Astrocyte of the spinal cord (primary cell): Measurements from ENCODE around the gene SCN8A.
"Not testable (repeated sequence)": the region's sequence is repeated elsewhere in the genome, so short reads cannot be mapped to it uniquely, and the experiment has no call there.

Source experiments
- DNase-seq: peaks from one replicate; pipeline ENCODE4 v3.0.0; 2011; ENCODE audit warnings: low read depth, low spot score
- H3K4me3 ChIP-seq: 2 replicates; pipeline ENCODE4 v1.5.1; 2011; ENCODE audit warnings: low read depth, mild to moderate bottlenecking, low read length, moderate library complexity
- in situ Hi-C: cut with HindIII; loops from 2 replicates; pipeline ENCODE4 v1.10.0; 2017; ENCODE audit warnings: low sequenced_read_pairs
- TF ChIP-seq, protein P1 (sequence below): IDR thresholded peaks from 2 replicates; pipeline ENCODE4 v1.5.1; 2012; ENCODE audit warnings: low read depth, mild to moderate bottlenecking, low read length, inconsistent platforms

Gene SCN8A

DNA sequence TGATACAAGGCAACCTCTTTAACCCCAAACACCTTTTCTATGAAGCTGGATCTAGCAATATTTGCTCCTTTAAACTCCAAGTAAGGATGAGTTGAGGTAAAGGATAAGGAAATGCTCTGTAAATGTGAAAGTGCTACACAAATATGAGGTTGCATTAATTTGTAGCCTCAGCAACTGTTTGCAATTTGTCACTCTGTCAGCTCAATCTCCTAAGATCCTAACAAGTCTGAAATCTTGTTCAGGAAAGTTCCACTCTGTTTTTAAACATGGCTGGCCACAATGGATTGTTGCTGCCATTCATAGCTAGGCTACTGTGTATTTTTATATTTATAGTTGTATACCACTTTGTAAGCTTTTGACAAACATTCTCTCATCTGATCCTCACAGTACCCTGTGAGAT lies 51.3 kb downstream of the SCN8A start:
- DNase-seq, result no peak
- TF ChIP-seq, protein P1, sequence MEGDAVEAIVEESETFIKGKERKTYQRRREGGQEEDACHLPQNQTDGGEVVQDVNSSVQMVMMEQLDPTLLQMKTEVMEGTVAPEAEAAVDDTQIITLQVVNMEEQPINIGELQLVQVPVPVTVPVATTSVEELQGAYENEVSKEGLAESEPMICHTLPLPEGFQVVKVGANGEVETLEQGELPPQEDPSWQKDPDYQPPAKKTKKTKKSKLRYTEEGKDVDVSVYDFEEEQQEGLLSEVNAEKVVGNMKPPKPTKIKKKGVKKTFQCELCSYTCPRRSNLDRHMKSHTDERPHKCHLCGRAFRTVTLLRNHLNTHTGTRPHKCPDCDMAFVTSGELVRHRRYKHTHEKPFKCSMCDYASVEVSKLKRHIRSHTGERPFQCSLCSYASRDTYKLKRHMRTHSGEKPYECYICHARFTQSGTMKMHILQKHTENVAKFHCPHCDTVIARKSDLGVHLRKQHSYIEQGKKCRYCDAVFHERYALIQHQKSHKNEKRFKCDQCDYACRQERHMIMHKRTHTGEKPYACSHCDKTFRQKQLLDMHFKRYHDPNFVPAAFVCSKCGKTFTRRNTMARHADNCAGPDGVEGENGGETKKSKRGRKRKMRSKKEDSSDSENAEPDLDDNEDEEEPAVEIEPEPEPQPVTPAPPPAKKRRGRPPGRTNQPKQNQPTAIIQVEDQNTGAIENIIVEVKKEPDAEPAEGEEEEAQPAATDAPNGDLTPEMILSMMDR, result no peak
- no peak overlapping the region for H3K4me3 ChIP-seq
- in situ Hi-C loops, result no loop called here

DNA sequence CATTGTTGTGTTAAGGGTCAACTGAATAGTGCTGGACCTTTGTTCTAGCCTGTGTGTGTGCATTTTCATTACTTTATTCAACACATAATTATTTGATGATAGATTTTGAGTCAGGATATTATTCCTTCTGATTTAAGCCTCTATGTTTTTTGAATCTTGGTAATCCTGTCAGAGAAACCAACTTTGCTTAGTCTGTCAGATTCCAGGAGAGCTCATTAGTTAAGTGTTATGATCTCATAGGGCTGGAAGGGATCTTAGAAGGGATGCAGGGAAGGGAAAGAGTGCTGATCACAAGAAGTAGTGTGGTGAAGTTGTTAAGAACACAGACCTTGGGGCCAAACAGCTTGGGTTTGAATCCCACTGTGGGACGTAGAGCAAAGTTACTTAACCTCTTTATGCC lies 52.9 kb downstream of the SCN8A start:
- in situ Hi-C loops, result no loop called here
- H3K4me3 ChIP-seq, result no peak overlapping the region
- DNase-seq, result no peak
- TF ChIP-seq, protein P1, result no peak

DNA sequence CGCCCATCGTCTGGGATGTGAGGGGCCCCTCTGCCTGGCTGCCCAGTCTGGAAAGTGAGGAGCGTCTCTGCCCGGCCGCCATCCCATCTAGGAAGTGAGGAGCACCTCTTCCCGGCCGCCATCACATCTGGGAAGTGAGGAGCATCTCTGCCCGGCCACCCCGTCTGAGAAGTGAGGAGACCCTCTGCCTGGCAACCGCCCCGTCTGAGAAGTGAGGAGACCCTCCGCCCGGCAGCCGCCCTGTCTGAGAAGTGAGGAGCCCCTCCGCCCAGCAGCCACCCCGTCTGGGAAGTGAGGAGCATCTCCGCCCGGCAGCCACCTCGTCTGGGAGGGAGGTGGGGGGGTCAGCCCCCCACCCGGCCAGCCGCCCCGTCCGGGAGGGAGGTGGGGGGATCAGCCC lies 53.7 kb downstream of the SCN8A start:
- DNase-seq, in situ Hi-C loops, H3K4me3 ChIP-seq: not testable (repeated sequence)

DNA sequence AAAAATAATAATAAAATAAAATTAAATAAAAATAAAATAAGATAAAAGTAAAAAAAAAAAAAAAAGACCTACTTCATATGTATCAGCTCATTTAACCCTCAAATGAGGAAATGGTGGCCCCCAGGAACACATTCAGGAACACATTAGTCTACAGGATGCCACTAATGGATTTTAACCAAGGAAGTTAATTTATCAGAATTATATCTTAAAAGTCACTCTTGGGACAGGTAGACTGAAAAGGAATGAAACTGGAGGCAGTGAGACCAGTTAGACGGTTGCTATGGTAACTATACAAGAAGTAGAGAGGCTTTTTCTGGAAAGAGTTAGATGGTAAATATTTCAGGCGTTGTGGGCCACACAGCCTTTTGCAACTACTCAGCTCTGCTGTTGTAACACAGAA lies 54.9 kb downstream of the SCN8A start:
- in situ Hi-C loops, result no loop called here
- TF ChIP-seq, protein P1, result no peak
- no peak overlapping the region for H3K4me3 ChIP-seq
- DNase-seq, result no peak

DNA sequence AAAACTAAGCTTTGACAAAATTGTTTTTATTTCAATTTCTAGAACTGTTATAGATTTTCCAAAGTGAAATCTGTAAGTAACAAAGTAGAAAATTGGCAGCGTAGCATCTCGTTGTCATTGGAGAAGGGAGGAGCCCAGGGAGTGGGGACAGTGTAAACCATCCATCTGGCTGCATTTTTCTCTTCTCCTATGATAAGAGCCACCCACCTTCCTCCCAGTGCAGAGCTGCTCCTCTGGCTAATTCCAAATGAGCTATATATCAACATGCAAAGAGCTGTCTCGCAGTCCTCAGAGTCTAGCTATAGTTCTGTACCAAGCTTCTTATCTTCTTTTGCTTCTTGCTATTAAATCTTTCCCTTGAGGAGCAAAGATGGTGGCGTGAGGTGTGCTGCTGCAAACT lies 56.6 kb downstream of the SCN8A start:
- no peak overlapping the region for H3K4me3 ChIP-seq
- TF ChIP-seq, protein P1, result no peak
- DNase-seq, result no peak
- in situ Hi-C loops, result no loop called here

DNA sequence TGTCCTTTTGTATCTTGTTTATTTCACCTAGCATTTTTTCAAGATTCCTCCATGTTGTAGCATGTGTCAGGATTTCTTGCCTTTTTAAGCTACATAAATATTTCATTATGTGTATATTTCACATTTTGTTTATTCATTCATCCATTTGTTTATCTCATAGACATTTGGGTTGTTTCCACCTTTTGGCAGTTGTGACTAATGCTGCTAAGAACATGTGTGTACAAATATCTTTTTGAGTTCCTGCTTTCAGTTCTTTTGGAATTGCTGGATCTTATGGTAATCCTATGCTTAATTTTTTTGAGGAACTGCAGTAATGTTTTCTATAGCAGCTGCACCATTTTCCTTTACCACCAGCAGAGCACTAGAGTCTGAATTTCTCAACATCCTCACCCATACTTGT lies 62.4 kb downstream of the SCN8A start:
- no peak for DNase-seq
- in situ Hi-C loops, result no loop called here
- H3K4me3 ChIP-seq, result no peak overlapping the region
- TF ChIP-seq, protein P1, result no peak

DNA sequence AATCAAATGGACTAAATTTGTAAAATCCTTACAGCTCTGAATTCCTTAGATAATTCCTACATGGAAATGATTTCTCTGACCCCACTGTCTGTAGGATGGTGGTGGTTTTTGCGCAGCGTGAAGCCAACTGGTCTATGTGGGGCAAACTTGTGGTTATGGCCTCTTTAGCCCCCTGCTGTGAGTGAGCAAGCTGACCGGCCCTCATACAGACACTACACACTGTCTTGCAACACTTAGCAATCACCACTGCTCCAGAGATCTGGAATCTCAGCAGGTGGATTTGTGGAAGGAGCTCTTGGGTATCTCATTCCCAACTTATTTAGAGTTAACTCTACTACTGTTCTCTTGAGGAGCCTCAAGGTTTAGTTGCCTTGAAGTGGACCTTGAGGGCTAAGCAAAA lies 70.2 kb downstream of the SCN8A start:
- TF ChIP-seq, protein P1, result no peak
- peak; percentile 27 for DNase-seq
- in situ Hi-C loops, result no loop called here
- no peak overlapping the region for H3K4me3 ChIP-seq
